Upper lobe of left lung (tissue), 4 donors: Measurements from ENCODE around the gene TOM1L2.

Source experiments
- CTCF ChIP-seq, 6 experiments: fragments of 450-650 bp in 4 of 6; fragments of 200-600 bp in 2 of 6; sonication (generic) in 2 of 6; IDR thresholded peaks; one replicate each; pipeline ENCODE4 v1.5.1; 2016 to 2019; ENCODE audit warnings: antibody characterized with exemption in 6 of 6
- POLR2A ChIP-seq, 4 donors: fragments of 450-650 bp; IDR thresholded peaks; one replicate each; pipeline ENCODE4 v1.5.1; 2016 to 2017; ENCODE audit warnings: antibody characterized with exemption in 4 of 4, mild to moderate bottlenecking in 2 of 4
- POLR2AphosphoS5 ChIP-seq, 2 donors: sonication (generic); formaldehyde crosslinking; IDR thresholded peaks; one replicate each; pipeline ENCODE4 v1.5.1; 2017; ENCODE audit warnings: antibody characterized with exemption in 2 of 2

GRCh38 chr17:17924131-17924856 lies 47.9 kb downstream of the TOM1L2 start:
- TF ChIP-seq CTCF (IDR thresholded peaks at IDR 0.05) = no peak
- no peak for TF ChIP-seq POLR2AphosphoS5 (IDR thresholded peaks at IDR 0.05)
- TF ChIP-seq POLR2A (IDR thresholded peaks at IDR 0.05) = no peak
